GM12875 (cell line): ENCODE results near the gene SF3B1.

Experiments used
- H3K4me3 ChIP-seq: one replicate; pipeline ENCODE4 v1.5.1; 2011; ENCODE audit warnings: low read depth, low read length, control low read depth
- CTCF ChIP-seq: IDR thresholded peaks from 2 replicates; pipeline ENCODE4 v1.5.1; 2011; ENCODE audit warnings: low read depth, mild to moderate bottlenecking, control low read depth, inconsistent platforms, low read length, moderate library complexity, borderline replicate concordance; ENCODE audit not compliant: insufficient read depth

Gene SF3B1

GRCh38 chr2:197360744-197361156 is 74.1 kb downstream of the SF3B1 start:
- TF ChIP-seq CTCF: no peak
- H3K4me3 ChIP-seq: no peak overlapping the region

- H3K4me3 ChIP-seq: no peak overlapping the region
- TF ChIP-seq CTCF: peak; percentile 48
Observed at GRCh38 chr2:197359859-197360258, 75.0 kb downstream of the SF3B1 start.

- TF ChIP-seq CTCF: no peak
- no peak overlapping the region for H3K4me3 ChIP-seq
Observed at GRCh38 chr2:197358931-197359330, 75.9 kb downstream of the SF3B1 start.

- TF ChIP-seq CTCF: no peak
- H3K4me3 ChIP-seq: no peak overlapping the region
Observed at GRCh38 chr2:197357986-197358385, 76.8 kb downstream of the SF3B1 start.

- no peak overlapping the region for H3K4me3 ChIP-seq
- peak; percentile 14; the same call in 1 of the 2 replicates for TF ChIP-seq CTCF
Observed at GRCh38 chr2:197356136-197356535, 78.7 kb downstream of the SF3B1 start.

GRCh38 chr2:197354169-197354558 is 80.7 kb downstream of the SF3B1 start:
- no peak for TF ChIP-seq CTCF

GRCh38 chr2:197353393-197354168 is 81.2 kb downstream of the SF3B1 start:
- no peak for TF ChIP-seq CTCF
- no peak overlapping the region for H3K4me3 ChIP-seq

More at GRCh38 chr2:197354169-197354558, 80.7 kb downstream of the SF3B1 start:
- no peak overlapping the region for H3K4me3 ChIP-seq
